Measurements from ENCODE around the gene KRTAP5-7. TPM values are rescaled to one million over a fixed set of nuclear protein-coding genes. Genes with fewer than 3 reads are reported as not detected.

The KRTAP5-7 gene
- polyA plus RNA-seq, 1 donor from 2014 or later = 0.56 TPM

DNA sequence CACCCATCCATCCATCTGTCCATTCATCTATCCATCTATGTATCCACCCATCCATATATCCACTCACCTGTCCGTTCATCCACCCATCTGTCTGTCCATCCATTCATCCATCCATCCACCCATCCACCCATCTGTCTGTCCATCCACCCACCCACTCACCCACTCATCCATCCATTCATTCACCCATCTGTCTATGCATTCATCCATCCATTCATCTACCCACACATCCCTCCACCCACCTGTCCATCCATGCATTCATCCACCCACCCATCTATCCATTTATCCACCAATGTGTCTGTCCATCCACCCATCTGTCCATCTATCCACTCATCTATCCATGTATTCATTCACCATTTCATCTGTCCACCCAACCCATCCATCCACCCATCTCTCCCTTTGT lies 40.7 kb upstream of the KRTAP5-7 start:
- H4K20me1 ChIP-seq (ENCODE audit: insufficient read depth) = no peaks in the 10 kb centered on the region
- no peak overlapping the region for H3K4me2 ChIP-seq (ENCODE audit: low read length)
- no peaks in the 10 kb centered on the region for H3K27me3 ChIP-seq (ENCODE audit: insufficient read depth, low read depth, low read length)
- no peak overlapping the region for H3K4me3 ChIP-seq (ENCODE audit: low read length)
- H3K9me2 ChIP-seq (ENCODE audit: insufficient read depth, low read length) = no peaks in the 10 kb centered on the region
- no peak overlapping the region for H2AFZ ChIP-seq (ENCODE audit: low read depth, low read length)
- H3K36me3 ChIP-seq (ENCODE audit: insufficient read depth, low read length) = no peaks in the 10 kb centered on the region
- TF ChIP-seq SMC3 (conservative IDR thresholded peaks at IDR 0.05; ENCODE audit: poor library complexity) (no peak), EP300 (conservative IDR thresholded peaks at IDR 0.05; ENCODE audit: poor library complexity, severe bottlenecking) (no peak), POLR2AphosphoS5 (IDR thresholded peaks at IDR 0.05) (no peak), RAD21 (conservative IDR thresholded peaks at IDR 0.05) (no peak), MXI1 (conservative IDR thresholded peaks at IDR 0.05; ENCODE audit: poor library complexity, severe bottlenecking) (no peak), TAF1 (IDR thresholded peaks at IDR 0.05; ENCODE audit: low read depth) (no peak), EZH2 (IDR thresholded peaks at IDR 0.05; ENCODE audit: borderline replicate concordance, insufficient read depth, low read length, poor library complexity, severe bottlenecking) (no peak)
- TF ChIP-seq, protein P1, sequence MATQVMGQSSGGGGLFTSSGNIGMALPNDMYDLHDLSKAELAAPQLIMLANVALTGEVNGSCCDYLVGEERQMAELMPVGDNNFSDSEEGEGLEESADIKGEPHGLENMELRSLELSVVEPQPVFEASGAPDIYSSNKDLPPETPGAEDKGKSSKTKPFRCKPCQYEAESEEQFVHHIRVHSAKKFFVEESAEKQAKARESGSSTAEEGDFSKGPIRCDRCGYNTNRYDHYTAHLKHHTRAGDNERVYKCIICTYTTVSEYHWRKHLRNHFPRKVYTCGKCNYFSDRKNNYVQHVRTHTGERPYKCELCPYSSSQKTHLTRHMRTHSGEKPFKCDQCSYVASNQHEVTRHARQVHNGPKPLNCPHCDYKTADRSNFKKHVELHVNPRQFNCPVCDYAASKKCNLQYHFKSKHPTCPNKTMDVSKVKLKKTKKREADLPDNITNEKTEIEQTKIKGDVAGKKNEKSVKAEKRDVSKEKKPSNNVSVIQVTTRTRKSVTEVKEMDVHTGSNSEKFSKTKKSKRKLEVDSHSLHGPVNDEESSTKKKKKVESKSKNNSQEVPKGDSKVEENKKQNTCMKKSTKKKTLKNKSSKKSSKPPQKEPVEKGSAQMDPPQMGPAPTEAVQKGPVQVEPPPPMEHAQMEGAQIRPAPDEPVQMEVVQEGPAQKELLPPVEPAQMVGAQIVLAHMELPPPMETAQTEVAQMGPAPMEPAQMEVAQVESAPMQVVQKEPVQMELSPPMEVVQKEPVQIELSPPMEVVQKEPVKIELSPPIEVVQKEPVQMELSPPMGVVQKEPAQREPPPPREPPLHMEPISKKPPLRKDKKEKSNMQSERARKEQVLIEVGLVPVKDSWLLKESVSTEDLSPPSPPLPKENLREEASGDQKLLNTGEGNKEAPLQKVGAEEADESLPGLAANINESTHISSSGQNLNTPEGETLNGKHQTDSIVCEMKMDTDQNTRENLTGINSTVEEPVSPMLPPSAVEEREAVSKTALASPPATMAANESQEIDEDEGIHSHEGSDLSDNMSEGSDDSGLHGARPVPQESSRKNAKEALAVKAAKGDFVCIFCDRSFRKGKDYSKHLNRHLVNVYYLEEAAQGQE (IDR thresholded peaks at IDR 0.05; ENCODE audit: borderline replicate concordance) = no peak
- TF ChIP-seq, protein P2, sequence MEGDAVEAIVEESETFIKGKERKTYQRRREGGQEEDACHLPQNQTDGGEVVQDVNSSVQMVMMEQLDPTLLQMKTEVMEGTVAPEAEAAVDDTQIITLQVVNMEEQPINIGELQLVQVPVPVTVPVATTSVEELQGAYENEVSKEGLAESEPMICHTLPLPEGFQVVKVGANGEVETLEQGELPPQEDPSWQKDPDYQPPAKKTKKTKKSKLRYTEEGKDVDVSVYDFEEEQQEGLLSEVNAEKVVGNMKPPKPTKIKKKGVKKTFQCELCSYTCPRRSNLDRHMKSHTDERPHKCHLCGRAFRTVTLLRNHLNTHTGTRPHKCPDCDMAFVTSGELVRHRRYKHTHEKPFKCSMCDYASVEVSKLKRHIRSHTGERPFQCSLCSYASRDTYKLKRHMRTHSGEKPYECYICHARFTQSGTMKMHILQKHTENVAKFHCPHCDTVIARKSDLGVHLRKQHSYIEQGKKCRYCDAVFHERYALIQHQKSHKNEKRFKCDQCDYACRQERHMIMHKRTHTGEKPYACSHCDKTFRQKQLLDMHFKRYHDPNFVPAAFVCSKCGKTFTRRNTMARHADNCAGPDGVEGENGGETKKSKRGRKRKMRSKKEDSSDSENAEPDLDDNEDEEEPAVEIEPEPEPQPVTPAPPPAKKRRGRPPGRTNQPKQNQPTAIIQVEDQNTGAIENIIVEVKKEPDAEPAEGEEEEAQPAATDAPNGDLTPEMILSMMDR (IDR thresholded peaks at IDR 0.05; ENCODE audit: poor library complexity, severe bottlenecking) = no peak
- H3F3A ChIP-seq (ENCODE audit: insufficient read depth, low read length, poor library complexity, severe bottlenecking) = no peaks in the 10 kb centered on the region
- no peaks in the 10 kb centered on the region for H3K79me2 ChIP-seq (replicated peaks; ENCODE audit: insufficient read depth, low read length)
- no peak overlapping the region for H3K9ac ChIP-seq (ENCODE audit: low read length)
- no peaks in the 10 kb centered on the region for H3K9me3 ChIP-seq (ENCODE audit: low read length)
- no peak overlapping the region for H3K27ac ChIP-seq (ENCODE audit: low read length)

DNA sequence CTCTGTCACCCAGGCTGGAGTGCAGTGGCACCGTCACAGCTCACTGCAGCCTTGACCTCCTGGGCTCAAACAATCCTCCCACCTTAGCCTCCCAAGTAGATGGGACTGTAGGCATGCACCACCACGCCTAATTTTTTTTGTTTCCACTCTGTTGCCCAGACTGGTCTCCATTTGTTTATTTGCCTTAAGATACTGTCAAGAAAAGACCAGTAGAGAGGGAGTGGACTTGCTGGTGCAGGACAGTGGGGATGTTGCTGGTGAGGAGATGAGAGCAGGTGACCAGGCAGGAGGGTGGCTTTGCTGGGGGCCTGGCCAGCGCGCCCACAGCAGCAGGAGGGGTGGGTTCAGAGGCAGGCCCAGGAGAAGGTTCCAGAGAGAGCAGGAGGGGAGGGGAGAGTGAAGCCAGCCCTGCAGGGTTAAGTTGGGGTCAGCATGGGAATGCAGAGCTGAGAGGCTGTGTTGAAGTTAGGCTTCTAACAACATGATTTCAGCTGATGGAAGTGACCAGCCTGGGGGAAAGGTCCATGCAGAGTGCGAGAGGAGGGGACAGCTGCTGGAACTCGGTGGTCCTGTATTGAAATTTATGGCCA lies 38.3 kb upstream of the KRTAP5-7 start:
- H3K27me3 ChIP-seq (ENCODE audit: insufficient read depth, low read depth, low read length) = no peaks in the 10 kb centered on the region

More for the DNA sequence above, 38.3 kb upstream of the KRTAP5-7 start:
- Histone ChIP-seq H4K20me1 (ENCODE audit: insufficient read depth) (no peaks in the 10 kb centered on the region), H3K79me2 (replicated peaks; ENCODE audit: insufficient read depth, low read length) (no peaks in the 10 kb centered on the region), H3K9me3 (ENCODE audit: low read length) (no peaks in the 10 kb centered on the region), H3K36me3 (ENCODE audit: insufficient read depth, low read length) (no peaks in the 10 kb centered on the region), H3K4me3 (ENCODE audit: low read length) (no peak overlapping the region), H3K9ac (ENCODE audit: low read length) (no peak overlapping the region), H3F3A (ENCODE audit: insufficient read depth, low read length, poor library complexity, severe bottlenecking) (no peaks in the 10 kb centered on the region), H2AFZ (ENCODE audit: low read depth, low read length) (no peak overlapping the region), H3K4me2 (ENCODE audit: low read length) (no peak overlapping the region), H3K9me2 (ENCODE audit: insufficient read depth, low read length) (no peaks in the 10 kb centered on the region), H3K27ac (ENCODE audit: low read length) (no peak overlapping the region)
- TF ChIP-seq EZH2 (IDR thresholded peaks at IDR 0.05; ENCODE audit: borderline replicate concordance, insufficient read depth, low read length, poor library complexity, severe bottlenecking) (no peak), MXI1 (conservative IDR thresholded peaks at IDR 0.05; ENCODE audit: poor library complexity, severe bottlenecking) (no peak), RAD21 (conservative IDR thresholded peaks at IDR 0.05) (no peak), TAF1 (IDR thresholded peaks at IDR 0.05; ENCODE audit: low read depth) (no peak), SMC3 (conservative IDR thresholded peaks at IDR 0.05; ENCODE audit: poor library complexity) (no peak), EP300 (conservative IDR thresholded peaks at IDR 0.05; ENCODE audit: poor library complexity, severe bottlenecking) (no peak), POLR2AphosphoS5 (IDR thresholded peaks at IDR 0.05) (no peak)
- TF ChIP-seq, protein P2 (IDR thresholded peaks at IDR 0.05; ENCODE audit: poor library complexity, severe bottlenecking) = no peak
- TF ChIP-seq, protein P1 (IDR thresholded peaks at IDR 0.05; ENCODE audit: borderline replicate concordance) = no peak

All from neural cell (in vitro differentiated cells).